ENCODE results near the gene BIRC6. TPM values are rescaled to one million over a fixed set of nuclear protein-coding genes. Genes with fewer than 3 reads are reported as not detected.

Gene BIRC6
- total and polyA plus RNA-seq, 2 donors (not counting 1 experiment from before 2014, with no cell fraction given), result 41.7 to 166 TPM

DNA sequence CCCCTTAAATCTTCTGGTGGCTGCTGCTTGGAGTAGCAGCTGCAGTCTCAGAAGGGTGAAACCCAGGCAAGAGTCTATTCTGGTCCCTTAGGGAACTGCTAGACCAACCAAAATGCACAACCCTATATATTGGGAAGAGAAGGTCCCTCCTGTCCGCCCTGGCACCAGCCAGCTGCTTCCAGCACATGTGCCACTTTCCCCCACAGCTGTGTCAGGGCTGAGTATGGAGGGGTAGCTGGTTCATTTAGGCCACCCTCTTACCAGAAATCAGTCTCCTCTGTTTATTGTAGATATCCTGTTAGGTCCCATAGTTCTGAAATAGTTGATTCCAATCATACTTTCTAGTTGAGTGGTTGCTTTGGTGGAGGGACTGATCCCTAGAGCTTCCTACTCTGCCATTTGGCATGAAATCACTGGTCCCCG, 68.9 kb downstream of the BIRC6 start:
- Histone ChIP-seq H3K36me3 (replicated peaks in 1 of 2; ENCODE audit: control extremely low read depth in 1 of 2, control insufficient read depth in 1 of 2, extremely low read depth in 1 of 2, insufficient read depth in 2 of 2, low read length in 1 of 2) (peaks cover 2 to 11% of the 10 kb centered on the region in 2 experiments), H3K9me3 (ENCODE audit: control extremely low read depth in 1 of 3, control insufficient read depth in 2 of 3, insufficient read depth in 1 of 3, low read length in 2 of 3) (no peaks in the 10 kb centered on the region), H2AFZ (ENCODE audit: insufficient read depth, low read depth, low read length, poor library complexity, severe bottlenecking) (no peak overlapping the region), H3K27ac (ENCODE audit: low read length in 2 of 2) (peak overlapping the region in 1 of 2 donors; percentile 30), H3K4me2 (replicated peaks; ENCODE audit: low read depth, low read length, poor library complexity, severe bottlenecking) (no peak overlapping the region), H3K27me3 (replicated peaks in 1 of 4; ENCODE audit: control extremely low read depth in 1 of 4, control insufficient read depth in 3 of 4, insufficient read depth in 4 of 4, low read length in 3 of 4) (no peaks in the 10 kb centered on the region), H3K4me3 (ENCODE audit: control extremely low read depth in 1 of 5, extremely low read depth in 1 of 5, insufficient read depth in 1 of 5, low read depth in 2 of 5, low read length in 4 of 5) (no peak overlapping the region), H3K9ac (ENCODE audit: low read length) (no peak overlapping the region), H4K20me1 (ENCODE audit: control insufficient read depth, insufficient read depth, low read length, poor library complexity, severe bottlenecking) (peaks cover 51% of the 10 kb centered on the region), H3K4me1 (ENCODE audit: control insufficient read depth in 2 of 2, insufficient read depth in 2 of 2, low read length in 2 of 2) (peaks cover 4% of the 10 kb centered on the region in 2 donors), H3K79me2 (ENCODE audit: control insufficient read depth, insufficient read depth, low read length) (peaks cover 79% of the 10 kb centered on the region)
- ChIA-PET POLR2A (no interaction called here), CTCF (no interaction called here)
- H3K27ac Mint-ChIP-seq, result peak overlapping the region; percentile 16
- TF ChIP-seq, protein P1, sequence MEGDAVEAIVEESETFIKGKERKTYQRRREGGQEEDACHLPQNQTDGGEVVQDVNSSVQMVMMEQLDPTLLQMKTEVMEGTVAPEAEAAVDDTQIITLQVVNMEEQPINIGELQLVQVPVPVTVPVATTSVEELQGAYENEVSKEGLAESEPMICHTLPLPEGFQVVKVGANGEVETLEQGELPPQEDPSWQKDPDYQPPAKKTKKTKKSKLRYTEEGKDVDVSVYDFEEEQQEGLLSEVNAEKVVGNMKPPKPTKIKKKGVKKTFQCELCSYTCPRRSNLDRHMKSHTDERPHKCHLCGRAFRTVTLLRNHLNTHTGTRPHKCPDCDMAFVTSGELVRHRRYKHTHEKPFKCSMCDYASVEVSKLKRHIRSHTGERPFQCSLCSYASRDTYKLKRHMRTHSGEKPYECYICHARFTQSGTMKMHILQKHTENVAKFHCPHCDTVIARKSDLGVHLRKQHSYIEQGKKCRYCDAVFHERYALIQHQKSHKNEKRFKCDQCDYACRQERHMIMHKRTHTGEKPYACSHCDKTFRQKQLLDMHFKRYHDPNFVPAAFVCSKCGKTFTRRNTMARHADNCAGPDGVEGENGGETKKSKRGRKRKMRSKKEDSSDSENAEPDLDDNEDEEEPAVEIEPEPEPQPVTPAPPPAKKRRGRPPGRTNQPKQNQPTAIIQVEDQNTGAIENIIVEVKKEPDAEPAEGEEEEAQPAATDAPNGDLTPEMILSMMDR (IDR thresholded peaks at IDR 0.05), result no peak
- TF ChIP-seq EZH2 (IDR thresholded peaks at IDR 0.05; ENCODE audit: borderline replicate concordance, insufficient read depth, low read depth, low read length, poor library complexity, severe bottlenecking), result no peak
- H3K4me1 Mint-ChIP-seq, result peaks cover 46% of the 10 kb centered on the region
- no peaks in the 10 kb centered on the region for H3K9me3 Mint-ChIP-seq (ENCODE audit: insufficient read depth)
- no peak overlapping the region for H3K4me3 Mint-ChIP-seq
- intact Hi-C loops (cut with micrococcal nuclease), result no loop called here
- no peaks in the 10 kb centered on the region for H3K27me3 Mint-ChIP-seq
- WGBS (ENCODE audit: insufficient coverage), result no CpG with 5 or more reads among the region's 2 CpGs
- ATAC-seq (ENCODE audit: low read depth), result no peak
- DNase-seq, result no peak

DNA sequence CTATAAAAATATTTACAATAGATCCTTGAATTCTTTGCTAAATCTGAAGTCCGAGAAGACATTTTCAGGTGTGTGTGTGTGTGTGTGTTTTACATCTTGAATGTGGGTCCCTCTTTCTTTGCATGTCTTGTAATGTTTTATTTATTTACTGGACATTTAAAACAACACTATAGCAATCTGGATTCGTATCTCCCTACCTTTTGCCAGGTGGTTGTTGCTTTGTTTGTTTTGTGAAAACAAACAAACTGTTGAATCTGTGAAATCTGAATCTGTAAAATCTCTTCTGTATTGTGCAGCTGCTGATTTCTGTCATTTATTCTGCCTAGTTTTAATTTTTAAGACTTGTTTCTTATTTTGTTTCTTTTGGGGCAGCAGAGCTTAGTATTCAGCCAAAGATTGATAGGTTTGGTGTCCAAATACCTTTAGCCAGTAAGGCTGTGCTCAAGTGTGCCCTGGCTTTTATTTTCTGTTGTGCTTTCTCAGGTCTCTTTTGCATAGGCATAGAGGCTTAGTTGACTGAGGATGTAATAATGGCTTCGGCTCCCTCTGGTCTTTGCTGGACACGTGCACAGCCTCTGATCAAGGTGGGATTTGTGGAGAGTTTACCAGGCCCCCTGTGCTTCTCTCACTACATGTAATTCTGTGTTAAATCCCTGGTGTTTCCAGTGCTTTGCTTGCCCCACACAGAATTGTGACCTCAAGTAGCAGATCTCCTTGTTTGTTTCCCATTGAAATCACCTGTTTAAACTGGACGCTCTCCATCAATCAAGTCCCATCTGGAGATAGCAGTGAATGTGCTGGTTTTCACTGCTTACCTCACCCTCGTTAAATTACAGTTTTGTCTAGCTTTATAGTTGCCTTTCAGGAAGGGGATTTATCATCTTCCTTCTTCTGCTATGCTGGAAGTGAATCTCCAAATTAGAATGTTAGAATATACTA, 71.1 kb downstream of the BIRC6 start:
- CTCF ChIA-PET, result no interaction called here
- Histone ChIP-seq H3K9ac (ENCODE audit: low read length) (no peak overlapping the region), H4K20me1 (ENCODE audit: control insufficient read depth, insufficient read depth, low read length, poor library complexity, severe bottlenecking) (peaks cover 37% of the 10 kb centered on the region), H3K9me3 (ENCODE audit: control extremely low read depth in 1 of 3, control insufficient read depth in 2 of 3, insufficient read depth in 1 of 3, low read length in 2 of 3) (no peaks in the 10 kb centered on the region), H2AFZ (ENCODE audit: insufficient read depth, low read depth, low read length, poor library complexity, severe bottlenecking) (no peak overlapping the region), H3K27ac (ENCODE audit: low read length in 2 of 2) (no peak overlapping the region), H3K4me3 (ENCODE audit: control extremely low read depth in 1 of 5, extremely low read depth in 1 of 5, insufficient read depth in 1 of 5, low read depth in 2 of 5, low read length in 4 of 5) (no peak overlapping the region), H3K4me2 (replicated peaks; ENCODE audit: low read depth, low read length, poor library complexity, severe bottlenecking) (no peak overlapping the region), H3K36me3 (replicated peaks in 1 of 2; ENCODE audit: control extremely low read depth in 1 of 2, control insufficient read depth in 1 of 2, extremely low read depth in 1 of 2, insufficient read depth in 2 of 2, low read length in 1 of 2) (peaks cover 0 to 23% of the 10 kb centered on the region in 2 experiments), H3K27me3 (replicated peaks in 1 of 4; ENCODE audit: control extremely low read depth in 1 of 4, control insufficient read depth in 3 of 4, insufficient read depth in 4 of 4, low read length in 3 of 4) (no peaks in the 10 kb centered on the region), H3K79me2 (ENCODE audit: control insufficient read depth, insufficient read depth, low read length) (peaks cover 67% of the 10 kb centered on the region), H3K4me1 (ENCODE audit: control insufficient read depth in 2 of 2, insufficient read depth in 2 of 2, low read length in 2 of 2) (peaks cover 4% of the 10 kb centered on the region in 2 donors)
- H3K9me3 Mint-ChIP-seq (ENCODE audit: insufficient read depth), result no peaks in the 10 kb centered on the region
- H3K27ac Mint-ChIP-seq, result peak overlapping the region; percentile 10
- TF ChIP-seq EZH2 (IDR thresholded peaks at IDR 0.05; ENCODE audit: borderline replicate concordance, insufficient read depth, low read depth, low read length, poor library complexity, severe bottlenecking), result no peak
- TF ChIP-seq, protein P1 (IDR thresholded peaks at IDR 0.05), result no peak
- ATAC-seq (ENCODE audit: low read depth) (no peak), DNase-seq (no peak)
- H3K4me1 Mint-ChIP-seq, result peaks cover 35% of the 10 kb centered on the region
- intact Hi-C loops (cut with micrococcal nuclease), result no loop called here
- POLR2A ChIA-PET, result interaction anchor here (0.8 kb wide), 1 partner anchor 213 kb away, joined by 3 read pairs; no protein-coding TSS in a partner anchor
- no peaks in the 10 kb centered on the region for H3K27me3 Mint-ChIP-seq
- no peak overlapping the region for H3K4me3 Mint-ChIP-seq
- WGBS (ENCODE audit: insufficient coverage), result 96% methylated on average over 3 of the region's 6 CpGs
